ENCODE measurements around the gene COL19A1.

The COL19A1 gene

GRCh38 chr6:70180183-70180900 is 314.0 kb downstream of the COL19A1 start:
- no peak for DNase-seq

GRCh38 chr6:70180901-70181599 is 314.7 kb downstream of the COL19A1 start:
- no peak for DNase-seq

GRCh38 chr6:70183538-70183937 is 317.2 kb downstream of the COL19A1 start:
- DNase-seq = no peak

GRCh38 chr6:70184723-70185122 is 318.4 kb downstream of the COL19A1 start:
- DNase-seq = no peak

- DNase-seq = no peak
Observed at GRCh38 chr6:70186461-70186860, 320.1 kb downstream of the COL19A1 start.

GRCh38 chr6:70188202-70188601 is 321.8 kb downstream of the COL19A1 start:
- no peak for DNase-seq

GRCh38 chr6:70194421-70194820 is 328.1 kb downstream of the COL19A1 start:
- DNase-seq = no peak

GRCh38 chr6:70196531-70196930 is 330.2 kb downstream of the COL19A1 start:
- no peak for DNase-seq

- no peak for DNase-seq
Observed at GRCh38 chr6:70198785-70199184, 332.4 kb downstream of the COL19A1 start.

GRCh38 chr6:70208235-70208790 is 342.0 kb downstream of the COL19A1 start:
- no peak for DNase-seq

GRCh38 chr6:70210462-70210861 is 344.1 kb downstream of the COL19A1 start:
- DNase-seq = no peak

- no peak for DNase-seq
Observed at GRCh38 chr6:70215460-70216108, 349.2 kb downstream of the COL19A1 start.

- no peak for DNase-seq
Observed at GRCh38 chr6:70216767-70217166, 350.4 kb downstream of the COL19A1 start.

GRCh38 chr6:70219943-70220613 is 353.7 kb downstream of the COL19A1 start:
- DNase-seq = no peak

GRCh38 chr6:70221025-70221714 is 354.8 kb downstream of the COL19A1 start:
- DNase-seq = no peak

GRCh38 chr6:70221715-70222438 is 355.5 kb downstream of the COL19A1 start:
- DNase-seq = no peak

GRCh38 chr6:70222439-70222749 is 356.0 kb downstream of the COL19A1 start:
- no peak for DNase-seq

GRCh38 chr6:70225055-70225454 is 358.7 kb downstream of the COL19A1 start:
- DNase-seq = no peak

GRCh38 chr6:70231311-70231710 is 365.0 kb downstream of the COL19A1 start:
- no peak for DNase-seq

- DNase-seq = no peak
Observed at GRCh38 chr6:70234561-70235236, 368.3 kb downstream of the COL19A1 start.

- no peak for DNase-seq
Observed at GRCh38 chr6:70236343-70236742, 370.0 kb downstream of the COL19A1 start.

Measured in SHP77 treated with DMSO at 0.1 percent for 48 hours (cell line).